GM23338 (cell line): ENCODE results near the gene PAQR5.

Experiments used
- CREB1 ChIP-seq: fragments of 250-450 bp; sonication (Bioruptor Pico); IDR thresholded peaks from 2 replicates; pipeline ENCODE4 v1.5.0; 2020; ENCODE audit warnings: low read depth, mild to moderate bottlenecking, moderate library complexity
- EZH2 ChIP-seq: fragments of 200-600 bp; sonication (generic); IDR thresholded peaks from one replicate; pipeline ENCODE4 v1.8.0; 2017; ENCODE audit warnings: antibody characterized with exemption, mild to moderate bottlenecking, low read depth; ENCODE audit not compliant: unreplicated experiment
- EZH2phosphoT487 ChIP-seq: fragments of 200-600 bp; sonication (generic); IDR thresholded peaks from one replicate; pipeline ENCODE4 v1.8.1; 2018; ENCODE audit warnings: antibody characterized with exemption; ENCODE audit not compliant: unreplicated experiment
- JUNB ChIP-seq: IDR thresholded peaks from one replicate; pipeline ENCODE4 v1.6.1; 2016; ENCODE audit warnings: antibody characterized with exemption; ENCODE audit not compliant: unreplicated experiment
- NANOG ChIP-seq: IDR thresholded peaks from 2 replicates; pipeline ENCODE4 v1.6.1; 2016; ENCODE audit warnings: antibody characterized with exemption, borderline replicate concordance
- POLR2AphosphoS5 ChIP-seq: IDR thresholded peaks from 2 replicates; pipeline ENCODE4 v1.6.1; 2016; ENCODE audit warnings: antibody characterized with exemption, low read depth
- REST ChIP-seq: IDR thresholded peaks from one replicate; pipeline ENCODE4 v1.6.1; 2018; ENCODE audit warnings: antibody characterized with exemption; ENCODE audit not compliant: unreplicated experiment
- STAT1 ChIP-seq: IDR thresholded peaks from one replicate; pipeline ENCODE4 v1.6.1; 2016; ENCODE audit warnings: antibody characterized with exemption; ENCODE audit not compliant: unreplicated experiment
- ZNF114 ChIP-seq: fragments of 250-450 bp; sonication (Bioruptor Pico); IDR thresholded peaks from 2 replicates; pipeline ENCODE4 v1.5.0; 2020; ENCODE audit warnings: mild to moderate bottlenecking, moderate library complexity
- ZNF331 ChIP-seq: fragments of 250-450 bp; sonication (Bioruptor Pico); IDR thresholded peaks from 2 replicates; pipeline ENCODE4 v1.5.0; 2020; ENCODE audit warnings: low read depth, mild to moderate bottlenecking, moderate library complexity
- TF ChIP-seq, protein P1 (sequence below), 2 experiments: fragments of 200-600 bp in 1 of 2; sonication (generic) in 1 of 2; conservative IDR thresholded peaks; 2 replicates each; pipeline versions ENCODE4 v1.5.1 to v1.6.1; 2016 to 2017; ENCODE audit warnings: antibody characterized with exemption in 2 of 2, low read depth in 2 of 2, mild to moderate bottlenecking in 2 of 2, moderate library complexity in 1 of 2
- TF ChIP-seq, protein P2 (sequence below): fragments of 250-450 bp; sonication (Bioruptor Pico); IDR thresholded peaks from 2 replicates; pipeline ENCODE4 v1.5.0; 2020; ENCODE audit warnings: mild to moderate bottlenecking, moderate library complexity
- TF ChIP-seq, protein P3 (sequence below): IDR thresholded peaks from 2 replicates; pipeline ENCODE4 v1.6.1; 2016; ENCODE audit warnings: antibody characterized with exemption

DNA sequence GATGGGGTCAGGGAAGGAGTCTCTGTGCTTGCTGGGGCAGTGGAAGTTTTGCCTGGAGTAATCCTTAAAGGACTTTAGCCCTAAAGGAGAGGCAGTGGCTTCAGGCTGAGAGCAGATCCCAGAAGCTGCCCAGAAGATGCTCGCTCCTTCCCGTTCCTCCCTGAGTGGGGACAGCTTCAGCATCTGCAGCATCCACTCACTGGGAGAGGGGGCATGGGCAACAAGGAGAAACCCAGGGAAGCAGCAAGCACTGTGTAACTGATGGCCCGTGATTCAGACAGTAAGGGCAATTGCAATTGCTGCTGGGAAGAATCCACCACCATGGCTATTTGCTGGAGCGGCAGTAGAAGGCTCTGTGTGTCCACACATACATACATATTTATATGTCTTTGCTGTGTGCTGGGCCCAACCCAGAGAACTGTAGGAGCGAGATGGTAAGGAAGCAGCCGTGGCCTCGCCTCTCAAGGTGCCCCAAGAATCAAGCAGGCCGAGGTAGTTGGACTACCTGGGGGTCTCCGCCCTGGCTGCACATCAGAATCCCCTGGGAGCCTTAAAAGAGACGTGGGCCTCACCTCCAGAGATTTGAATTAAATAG lies 5.8 kb upstream of the PAQR5 start:
- TF ChIP-seq, protein P1, sequence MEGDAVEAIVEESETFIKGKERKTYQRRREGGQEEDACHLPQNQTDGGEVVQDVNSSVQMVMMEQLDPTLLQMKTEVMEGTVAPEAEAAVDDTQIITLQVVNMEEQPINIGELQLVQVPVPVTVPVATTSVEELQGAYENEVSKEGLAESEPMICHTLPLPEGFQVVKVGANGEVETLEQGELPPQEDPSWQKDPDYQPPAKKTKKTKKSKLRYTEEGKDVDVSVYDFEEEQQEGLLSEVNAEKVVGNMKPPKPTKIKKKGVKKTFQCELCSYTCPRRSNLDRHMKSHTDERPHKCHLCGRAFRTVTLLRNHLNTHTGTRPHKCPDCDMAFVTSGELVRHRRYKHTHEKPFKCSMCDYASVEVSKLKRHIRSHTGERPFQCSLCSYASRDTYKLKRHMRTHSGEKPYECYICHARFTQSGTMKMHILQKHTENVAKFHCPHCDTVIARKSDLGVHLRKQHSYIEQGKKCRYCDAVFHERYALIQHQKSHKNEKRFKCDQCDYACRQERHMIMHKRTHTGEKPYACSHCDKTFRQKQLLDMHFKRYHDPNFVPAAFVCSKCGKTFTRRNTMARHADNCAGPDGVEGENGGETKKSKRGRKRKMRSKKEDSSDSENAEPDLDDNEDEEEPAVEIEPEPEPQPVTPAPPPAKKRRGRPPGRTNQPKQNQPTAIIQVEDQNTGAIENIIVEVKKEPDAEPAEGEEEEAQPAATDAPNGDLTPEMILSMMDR (conservative IDR thresholded peaks at IDR 0.05; ENCODE audit: low read depth in 2 of 2): no peak
- TF ChIP-seq POLR2AphosphoS5 (no peak), EZH2 (no peak), REST (no peak), JUNB (no peak), NANOG (no peak), EZH2phosphoT487 (no peak), ZNF331 (no peak), ZNF114 (no peak), CREB1 (CRISPR knock-in tag) (no peak), STAT1 (no peak)
- TF ChIP-seq, protein P2, sequence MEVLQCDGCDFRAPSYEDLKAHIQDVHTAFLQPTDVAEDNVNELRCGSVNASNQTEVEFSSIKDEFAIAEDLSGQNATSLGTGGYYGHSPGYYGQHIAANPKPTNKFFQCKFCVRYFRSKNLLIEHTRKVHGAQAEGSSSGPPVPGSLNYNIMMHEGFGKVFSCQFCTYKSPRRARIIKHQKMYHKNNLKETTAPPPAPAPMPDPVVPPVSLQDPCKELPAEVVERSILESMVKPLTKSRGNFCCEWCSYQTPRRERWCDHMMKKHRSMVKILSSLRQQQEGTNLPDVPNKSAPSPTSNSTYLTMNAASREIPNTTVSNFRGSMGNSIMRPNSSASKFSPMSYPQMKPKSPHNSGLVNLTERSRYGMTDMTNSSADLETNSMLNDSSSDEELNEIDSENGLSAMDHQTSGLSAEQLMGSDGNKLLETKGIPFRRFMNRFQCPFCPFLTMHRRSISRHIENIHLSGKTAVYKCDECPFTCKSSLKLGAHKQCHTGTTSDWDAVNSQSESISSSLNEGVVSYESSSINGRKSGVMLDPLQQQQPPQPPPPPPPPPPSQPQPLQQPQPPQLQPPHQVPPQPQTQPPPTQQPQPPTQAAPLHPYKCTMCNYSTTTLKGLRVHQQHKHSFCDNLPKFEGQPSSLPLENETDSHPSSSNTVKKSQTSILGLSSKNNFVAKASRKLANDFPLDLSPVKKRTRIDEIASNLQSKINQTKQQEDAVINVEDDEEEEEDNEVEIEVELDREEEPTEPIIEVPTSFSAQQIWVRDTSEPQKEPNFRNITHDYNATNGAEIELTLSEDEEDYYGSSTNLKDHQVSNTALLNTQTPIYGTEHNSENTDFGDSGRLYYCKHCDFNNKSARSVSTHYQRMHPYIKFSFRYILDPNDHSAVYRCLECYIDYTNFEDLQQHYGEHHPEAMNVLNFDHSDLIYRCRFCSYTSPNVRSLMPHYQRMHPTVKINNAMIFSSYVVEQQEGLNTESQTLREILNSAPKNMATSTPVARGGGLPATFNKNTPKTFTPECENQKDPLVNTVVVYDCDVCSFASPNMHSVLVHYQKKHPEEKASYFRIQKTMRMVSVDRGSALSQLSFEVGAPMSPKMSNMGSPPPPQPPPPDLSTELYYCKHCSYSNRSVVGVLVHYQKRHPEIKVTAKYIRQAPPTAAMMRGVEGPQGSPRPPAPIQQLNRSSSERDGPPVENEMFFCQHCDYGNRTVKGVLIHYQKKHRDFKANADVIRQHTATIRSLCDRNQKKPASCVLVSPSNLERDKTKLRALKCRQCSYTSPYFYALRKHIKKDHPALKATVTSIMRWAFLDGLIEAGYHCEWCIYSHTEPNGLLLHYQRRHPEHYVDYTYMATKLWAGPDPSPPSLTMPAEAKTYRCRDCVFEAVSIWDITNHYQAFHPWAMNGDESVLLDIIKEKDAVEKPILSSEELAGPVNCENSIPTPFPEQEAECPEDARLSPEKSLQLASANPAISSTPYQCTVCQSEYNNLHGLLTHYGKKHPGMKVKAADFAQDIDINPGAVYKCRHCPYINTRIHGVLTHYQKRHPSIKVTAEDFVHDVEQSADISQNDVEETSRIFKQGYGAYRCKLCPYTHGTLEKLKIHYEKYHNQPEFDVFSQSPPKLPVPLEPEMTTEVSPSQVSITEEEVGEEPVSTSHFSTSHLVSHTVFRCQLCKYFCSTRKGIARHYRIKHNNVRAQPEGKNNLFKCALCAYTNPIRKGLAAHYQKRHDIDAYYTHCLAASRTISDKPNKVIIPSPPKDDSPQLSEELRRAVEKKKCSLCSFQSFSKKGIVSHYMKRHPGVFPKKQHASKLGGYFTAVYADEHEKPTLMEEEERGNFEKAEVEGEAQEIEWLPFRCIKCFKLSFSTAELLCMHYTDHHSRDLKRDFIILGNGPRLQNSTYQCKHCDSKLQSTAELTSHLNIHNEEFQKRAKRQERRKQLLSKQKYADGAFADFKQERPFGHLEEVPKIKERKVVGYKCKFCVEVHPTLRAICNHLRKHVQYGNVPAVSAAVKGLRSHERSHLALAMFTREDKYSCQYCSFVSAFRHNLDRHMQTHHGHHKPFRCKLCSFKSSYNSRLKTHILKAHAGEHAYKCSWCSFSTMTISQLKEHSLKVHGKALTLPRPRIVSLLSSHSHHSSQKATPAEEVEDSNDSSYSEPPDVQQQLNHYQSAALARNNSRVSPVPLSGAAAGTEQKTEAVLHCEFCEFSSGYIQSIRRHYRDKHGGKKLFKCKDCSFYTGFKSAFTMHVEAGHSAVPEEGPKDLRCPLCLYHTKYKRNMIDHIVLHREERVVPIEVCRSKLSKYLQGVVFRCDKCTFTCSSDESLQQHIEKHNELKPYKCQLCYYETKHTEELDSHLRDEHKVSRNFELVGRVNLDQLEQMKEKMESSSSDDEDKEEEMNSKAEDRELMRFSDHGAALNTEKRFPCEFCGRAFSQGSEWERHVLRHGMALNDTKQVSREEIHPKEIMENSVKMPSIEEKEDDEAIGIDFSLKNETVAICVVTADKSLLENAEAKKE (CRISPR knock-in tag): no peak
- TF ChIP-seq, protein P3, sequence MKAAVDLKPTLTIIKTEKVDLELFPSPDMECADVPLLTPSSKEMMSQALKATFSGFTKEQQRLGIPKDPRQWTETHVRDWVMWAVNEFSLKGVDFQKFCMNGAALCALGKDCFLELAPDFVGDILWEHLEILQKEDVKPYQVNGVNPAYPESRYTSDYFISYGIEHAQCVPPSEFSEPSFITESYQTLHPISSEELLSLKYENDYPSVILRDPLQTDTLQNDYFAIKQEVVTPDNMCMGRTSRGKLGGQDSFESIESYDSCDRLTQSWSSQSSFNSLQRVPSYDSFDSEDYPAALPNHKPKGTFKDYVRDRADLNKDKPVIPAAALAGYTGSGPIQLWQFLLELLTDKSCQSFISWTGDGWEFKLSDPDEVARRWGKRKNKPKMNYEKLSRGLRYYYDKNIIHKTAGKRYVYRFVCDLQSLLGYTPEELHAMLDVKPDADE: no peak
